ENCODE measurements around the gene ZNF827. TPM values are rescaled to one million over a fixed set of nuclear protein-coding genes. Genes with fewer than 3 reads are reported as not detected.

Gene ZNF827
- total and polyA plus RNA-seq, 2 of the 13 experiments (the other 11 are each of a cell fraction or from before 2014, with no cell fraction given) = 2.8 TPM

GRCh38 chr4:145979160-145979559 is 40.5 kb upstream of the ZNF827 start:
- Histone ChIP-seq H3K79me2 (ENCODE audit: insufficient read depth, low read length) (no peaks in the 10 kb centered on the region), H3K9me3 (ENCODE audit: low read length) (no peaks in the 10 kb centered on the region), H3K36me3 (replicated peaks in 1 of 2; ENCODE audit: control insufficient read depth in 1 of 2, insufficient read depth in 2 of 2, low read length in 2 of 2) (no peaks in the 10 kb centered on the region), H3K4me3 (replicated peaks in 1 of 3; ENCODE audit: insufficient read depth in 1 of 3, low read depth in 2 of 3, low read length in 3 of 3) (no peak overlapping the region), H3K4me2 (ENCODE audit: low read depth, low read length) (no peak overlapping the region), H4K20me1 (ENCODE audit: insufficient read depth, low read length) (no peaks in the 10 kb centered on the region), H3K27ac (ENCODE audit: extremely low read length, insufficient read depth, low read length) (no peak overlapping the region), H2AFZ (ENCODE audit: low read length) (no peak overlapping the region), H3K4me1 (ENCODE audit: insufficient read depth, low read length) (no peaks in the 10 kb centered on the region), H3K27me3 (ENCODE audit: control insufficient read depth in 1 of 2, insufficient read depth in 2 of 2, low read length in 2 of 2) (no peaks in the 10 kb centered on the region), H3K9ac (ENCODE audit: insufficient read depth, low read depth, low read length) (no peak overlapping the region)
- ChIA-PET POLR2A (no interaction called here), CTCF (ENCODE audit: low intra/inter-chr PET ratio, low total read pairs) (no interaction called here)
- DNase-seq (ENCODE audit: low spot score) = no peak
- no TSS peak for BruUV-seq (replicated peaks)
- intact Hi-C loops (cut with micrococcal nuclease; ENCODE audit: unreplicated experiment) (no loop called here), in situ Hi-C loops (cut with HindIII; ENCODE audit: extremely low pct_ligation_motif_present, low pct_unique_long_range_greater_than_20kb) (no loop called here)
- no peak for FAIRE-seq
- WGBS (ENCODE audit: low lambda C conversion rate) = 0% methylated on average over 3 of the region's 3 CpGs
- ATAC-seq = no peak
- TF ChIP-seq MIER2 (CRISPR knock-in tag; IDR thresholded peaks at IDR 0.05) = no peak
- no peak for TF ChIP-seq KAT7 (CRISPR knock-in tag; IDR thresholded peaks at IDR 0.05; ENCODE audit: borderline replicate concordance)
- no peak for TF ChIP-seq ZFP37 (CRISPR knock-in tag; IDR thresholded peaks at IDR 0.05; ENCODE audit: borderline replicate concordance)
- TF ChIP-seq ZNF660 (CRISPR knock-in tag; IDR thresholded peaks at IDR 0.05; ENCODE audit: borderline replicate concordance, low read depth) = no peak
- TF ChIP-seq THAP7 (CRISPR knock-in tag; IDR thresholded peaks at IDR 0.05) = no peak
- TF ChIP-seq ZNF33A (CRISPR knock-in tag; IDR thresholded peaks at IDR 0.05; ENCODE audit: borderline replicate concordance) = no peak
- TF ChIP-seq ZNF710 (CRISPR knock-in tag; IDR thresholded peaks at IDR 0.05; ENCODE audit: borderline replicate concordance) = no peak
- no peak for TF ChIP-seq SRSF9 (IDR thresholded peaks at IDR 0.05; ENCODE audit: borderline replicate concordance, insufficient read depth, low read depth, low read length, poor library complexity, severe bottlenecking)
- no peak for TF ChIP-seq GZF1 (CRISPR knock-in tag; IDR thresholded peaks at IDR 0.05)
- no peak for TF ChIP-seq DMAP1 (CRISPR knock-in tag; IDR thresholded peaks at IDR 0.05)
- TF ChIP-seq PBX3 (CRISPR knock-in tag; IDR thresholded peaks at IDR 0.05; ENCODE audit: borderline replicate concordance) = no peak
- TF ChIP-seq NRL (CRISPR knock-in tag; IDR thresholded peaks at IDR 0.05; ENCODE audit: borderline replicate concordance) = no peak
- TF ChIP-seq FOXA3 (CRISPR knock-in tag; IDR thresholded peaks at IDR 0.05) = no peak

All from HepG2 (cell line).